IMR-90 (cell line): ENCODE measurements around the gene KCNK6. TPM values are rescaled to one million over a fixed set of nuclear protein-coding genes. Genes with fewer than 3 reads are reported as not detected.
"Not testable (repeated sequence)": the region's sequence is repeated elsewhere in the genome, so short reads cannot be mapped to it uniquely, and the experiment has no call there.

Experiments
- ATAC-seq: fragments of 200-7000 bp; cut with Tn5 transposase; 2 replicates; pipeline ENCODE4 v1.9.1; 2020; ENCODE audit warnings: low read depth, mild to moderate bottlenecking, moderate library complexity
- BruUV-seq: library from RNA; stranded (reverse); fragments of 400-500 nt; replicated peaks from 2 replicates; lab custom pipeline; 2021; lab: Mats Ljungman, UMichigan
- CTCF ChIA-PET: fragments of 300-600 bp; formaldehyde crosslinking; extraction: SDS; loops from one replicate; lab custom pipeline; 2021; ENCODE audit warnings: antibody characterized with exemption; lab: Yijun Ruan, JAX
- POLR2A ChIA-PET: fragments of 300-600 bp; sonication (Branson Sonifier 250); formaldehyde crosslinking; loops from one replicate; lab custom pipeline; 2022; ENCODE audit warnings: antibody characterized with exemption; ENCODE audit not compliant: unreplicated experiment; lab: Charles Lee
- DNase-seq: peaks from one replicate; pipeline ENCODE4 v3.0.0; 2013
- H2AFZ ChIP-seq: replicated peaks from 2 replicates; pipeline ENCODE3; 2013; ENCODE audit warnings: low read length, mild to moderate bottlenecking; ENCODE audit not compliant: poor library complexity
- H2AK5ac ChIP-seq: 2 replicates; pipeline ENCODE4 v1.6.1; 2013; ENCODE audit warnings: low read depth, low read length, inconsistent platforms
- H2AK9ac ChIP-seq: replicated peaks from 2 replicates; pipeline ENCODE3; 2013; ENCODE audit warnings: mild to moderate bottlenecking, low read depth, low read length, moderate library complexity; ENCODE audit not compliant: poor library complexity
- H2BK120ac ChIP-seq: 2 replicates; pipeline ENCODE4 v1.6.1; 2013; ENCODE audit warnings: low read depth, low read length, inconsistent platforms
- H2BK15ac ChIP-seq: 3 replicates; pipeline ENCODE4 v1.6.1; 2013; ENCODE audit warnings: low read depth, low read length, inconsistent platforms
- H2BK20ac ChIP-seq: 2 replicates; pipeline ENCODE4 v1.6.1; 2013; ENCODE audit warnings: low read depth, mild to moderate bottlenecking, inconsistent platforms, low read length, moderate library complexity
- H2BK5ac ChIP-seq: 2 replicates; pipeline ENCODE4 v1.6.1; 2013; ENCODE audit warnings: mild to moderate bottlenecking, low read depth, low read length, inconsistent platforms; ENCODE audit not compliant: poor library complexity, severe bottlenecking
- H3K14ac ChIP-seq: replicated peaks from 2 replicates; pipeline ENCODE4 v1.6.1; 2013; ENCODE audit warnings: low read depth, low read length, inconsistent platforms
- H3K18ac ChIP-seq: 2 replicates; pipeline ENCODE4 v1.6.1; 2013; ENCODE audit warnings: low read depth, low read length, control low read depth
- H3K23ac ChIP-seq: 2 replicates; pipeline ENCODE4 v1.6.1; 2013; ENCODE audit warnings: low read depth, low read length, inconsistent platforms
- H3K27ac ChIP-seq: 2 replicates; pipeline ENCODE4 v1.5.1; 2013; ENCODE audit warnings: mild to moderate bottlenecking, control low read depth, low read length; ENCODE audit not compliant: insufficient read depth
- H3K27me3 ChIP-seq: 2 replicates; pipeline ENCODE4 v1.6.1; 2013; ENCODE audit warnings: low read length; ENCODE audit not compliant: control insufficient read depth, insufficient read depth
- H3K36me3 ChIP-seq: 2 replicates; pipeline ENCODE4 v1.6.1; 2013; ENCODE audit warnings: low read length, mixed read lengths; ENCODE audit not compliant: control insufficient read depth, insufficient read depth
- H3K4ac ChIP-seq: 2 replicates; pipeline ENCODE4 v1.6.1; 2013; ENCODE audit warnings: low read depth, low read length, inconsistent platforms
- H3K4me1 ChIP-seq: 2 replicates; pipeline ENCODE4 v1.6.1; 2013; ENCODE audit warnings: low read length, mixed read lengths; ENCODE audit not compliant: control insufficient read depth, insufficient read depth
- H3K4me2 ChIP-seq: 2 replicates; pipeline ENCODE4 v1.6.1; 2013; ENCODE audit warnings: low read depth, mild to moderate bottlenecking, control low read depth, low read length, moderate library complexity
- H3K4me3 ChIP-seq: 2 replicates; pipeline ENCODE4 v1.5.1; 2013; ENCODE audit warnings: low read depth, mild to moderate bottlenecking, control low read depth, low read length, moderate library complexity; ENCODE audit not compliant: insufficient read depth
- H3K56ac ChIP-seq: 2 replicates; pipeline ENCODE4 v1.6.1; 2013; ENCODE audit warnings: low read length, inconsistent platforms; ENCODE audit not compliant: insufficient read depth; ENCODE audit errors: extremely low read depth
- H3K79me1 ChIP-seq, 2 experiments: 2 replicates each; pipeline ENCODE4 v1.6.1; 2013; ENCODE audit warnings: low read length in 2 of 2, inconsistent platforms in 1 of 2, low read depth in 1 of 2
- H3K9ac ChIP-seq: 2 replicates; pipeline ENCODE4 v1.6.1; 2013; ENCODE audit warnings: low read depth, low read length, control low read depth
- H3K9me1 ChIP-seq: 2 replicates; pipeline ENCODE4 v1.6.1; 2013; ENCODE audit warnings: low read length, inconsistent platforms; ENCODE audit not compliant: insufficient read depth
- H3K9me3 ChIP-seq: 2 replicates; pipeline ENCODE4 v1.6.1; 2013; ENCODE audit warnings: low read length; ENCODE audit not compliant: control insufficient read depth, insufficient read depth
- H4K20me1 ChIP-seq: 2 replicates; pipeline ENCODE4 v1.6.1; 2013; ENCODE audit warnings: low read length, inconsistent platforms; ENCODE audit not compliant: insufficient read depth
- H4K5ac ChIP-seq: 2 replicates; pipeline ENCODE4 v1.6.1; 2013; ENCODE audit warnings: mild to moderate bottlenecking, low read depth, low read length, control low read depth
- H4K8ac ChIP-seq, 2 experiments: 2 replicates each; pipeline ENCODE4 v1.6.1; 2013; ENCODE audit warnings: low read depth in 2 of 2, low read length in 2 of 2, control low read depth in 1 of 2, inconsistent platforms in 1 of 2
- H4K91ac ChIP-seq: 2 replicates; pipeline ENCODE4 v1.6.1; 2013; ENCODE audit warnings: low read depth, low read length, inconsistent platforms; ENCODE audit not compliant: insufficient read depth
- WGBS, 2 experiments: methylation state at CpG; one replicate each; pipeline versions ENCODE4 v1.1.5 to v1.1.7; 2013; ENCODE audit warnings: missing lambda C conversion rate in 2 of 2; ENCODE audit not compliant: insufficient read length in 1 of 2; ENCODE audit errors: extremely low coverage in 2 of 2; 5-methylcytosine and 5-hydroxymethylcytosine counted together
- dilution Hi-C: fragments of 300-500 bp; cut with HindIII; formaldehyde crosslinking; loops from one replicate; pipeline ENCODE4 v1.14.3; 2018; ENCODE audit warnings: low sequenced_read_pairs; ENCODE audit not compliant: unreplicated experiment
- in situ Hi-C: fragments of 300-500 bp; cut with MboI; formaldehyde crosslinking; loops from 3 replicates; pipeline ENCODE4 v1.14.3; 2019; ENCODE audit warnings: low sequenced_read_pairs, inconsistent platforms, mixed read lengths
- intact Hi-C: fragments of 100-400 bp; cut with micrococcal nuclease; formaldehyde crosslinking; loops from 2 replicates; pipeline ENCODE4 v1.10.0; 2022
- polyA plus RNA-seq, 3 experiments: library from polyadenylated mRNA; depleted of rRNA; stranded (reverse); fragments of >200 nt; gene quantifications; 2 replicates each; pipeline ENCODE4 v1.2.3, GENCODE V29; 2012; ENCODE audit warnings: low replicate concordance in 1 of 3
- total RNA-seq: library from RNA; depleted of rRNA; stranded (reverse); fragments of >200 nt; gene quantifications from 2 replicates; pipeline ENCODE4 v1.2.3, GENCODE V29; 2012

The KCNK6 gene
- total and polyA plus RNA-seq, 2 of the 4 experiments (the other 2 are of a cell fraction) = 2.7 to 4.5 TPM

GRCh38 chr19:38339011-38339410 is 19.4 kb downstream of the KCNK6 start:
- H2AFZ ChIP-seq, H4K8ac ChIP-seq, H3K56ac ChIP-seq, H3K9me1 ChIP-seq, intact Hi-C loops, H3K4me1 ChIP-seq, H3K36me3 ChIP-seq, dilution Hi-C loops, H2AK9ac ChIP-seq, H3K18ac ChIP-seq, POLR2A ChIA-PET, H4K91ac ChIP-seq, H4K20me1 ChIP-seq, H4K5ac ChIP-seq, H3K27ac ChIP-seq, H3K27me3 ChIP-seq, H2BK15ac ChIP-seq, H3K4me3 ChIP-seq, H3K9ac ChIP-seq, DNase-seq, H3K79me1 ChIP-seq, BruUV-seq, H3K4ac ChIP-seq, H3K23ac ChIP-seq, ATAC-seq, H2BK20ac ChIP-seq, H3K9me3 ChIP-seq, H2BK5ac ChIP-seq, H3K4me2 ChIP-seq, H3K14ac ChIP-seq, H2BK120ac ChIP-seq, H2AK5ac ChIP-seq: not testable (repeated sequence)
- in situ Hi-C loops = loop anchor here (10.0 kb wide), 1 partner anchor 444 kb away; no protein-coding TSS in a partner anchor
- WGBS, 2 experiments = 40% methylated on average over 1 of the region's 4 CpGs; no CpG with 5 or more reads in 1 of the 2 experiments
- CTCF ChIA-PET = interaction anchor here (1.1 kb wide), 1 partner anchor 35 kb away, joined by 7 read pairs; the partner anchor contains the start of gene PSMD8
